ENCODE data around the gene MVD. TPM values are rescaled to one million over a fixed set of nuclear protein-coding genes. Genes with fewer than 3 reads are reported as not detected.

The MVD gene
- total RNA-seq, 1 experiment from 2014 or later = 141 TPM

DNA sequence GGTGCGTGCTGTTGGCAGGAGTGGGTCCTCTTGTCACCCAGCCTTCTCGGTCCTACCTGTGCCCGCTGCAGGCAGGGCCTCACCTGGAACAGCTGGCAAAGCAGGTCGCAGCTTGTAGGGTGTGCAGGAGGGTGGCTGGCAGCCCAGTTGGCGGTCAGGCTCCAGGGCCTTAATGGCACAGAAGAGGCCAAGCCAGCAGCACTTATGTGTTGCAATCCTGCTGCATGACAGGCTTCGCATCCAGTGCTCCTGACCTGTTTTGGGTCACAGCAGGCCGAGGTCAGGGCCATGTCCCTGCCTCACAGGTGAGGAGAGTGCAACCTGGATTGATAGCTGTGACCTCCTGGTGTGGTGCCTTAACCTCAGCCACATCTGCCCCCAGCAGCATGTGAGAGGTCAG is 60.8 kb downstream of the MVD start:
- CTCF ChIA-PET = no interaction called here
- no peak for DNase-seq
- Histone ChIP-seq H3K36me3 (ENCODE audit: control insufficient read depth, insufficient read depth, low read length) (peaks cover 8% of the 10 kb centered on the region), H3K9me3 (no peaks in the 10 kb centered on the region), H3K4me3 (ENCODE audit: low read depth, low read length) (no peak overlapping the region), H3K4me1 (0 out of 2 replicates have a peak, but pooled peaks cover 6% of the 10 kb centered on the region), H3K27me3 (replicated peaks; ENCODE audit: control insufficient read depth, insufficient read depth, low read length) (no peaks in the 10 kb centered on the region)
- no peaks in the 10 kb centered on the region for H3K4me1 Mint-ChIP-seq (ENCODE audit: low read depth, unreplicated experiment)
- H3K4me3 Mint-ChIP-seq (ENCODE audit: unreplicated experiment) = no peak overlapping the region
- POLR2A ChIA-PET = no interaction called here
- H3K9me3 Mint-ChIP-seq (ENCODE audit: unreplicated experiment) = no peaks in the 10 kb centered on the region
- no peak overlapping the region for H3K27ac Mint-ChIP-seq (ENCODE audit: unreplicated experiment)
- intact Hi-C loops (cut with micrococcal nuclease; ENCODE audit: unreplicated experiment) = no loop called here
- BruUV-seq (replicated peaks) = no TSS peak
- H3K27me3 Mint-ChIP-seq (ENCODE audit: insufficient read depth, unreplicated experiment) = no peaks in the 10 kb centered on the region
- TF ChIP-seq CTCF (IDR thresholded peaks at IDR 0.05; ENCODE audit: insufficient read depth in 1 of 2, low read depth in 1 of 2, low read length in 1 of 2, severe bottlenecking in 1 of 2, unreplicated experiment in 1 of 2) = no peak
- H3K36me3 Mint-ChIP-seq (ENCODE audit: insufficient read depth, unreplicated experiment) = peaks cover 75% of the 10 kb centered on the region

Other genes starting within 250 kb of the MVD start
- 24.1 and 25.9 TPM in 2 replicates for gene ZFPM1, start 209.8 kb downstream of the MVD start, total RNA-seq (2022)
- 82.0 and 91.9 TPM in 2 replicates for gene ZC3H18, start 92.7 kb downstream of the MVD start, total RNA-seq (2022)
- gene IL17C, start 24.5 kb downstream of the MVD start, total RNA-seq (2022) = not detected in 2 replicates
- 351 and 377 TPM in 2 replicates for gene CYBA, start 12.0 kb downstream of the MVD start, total RNA-seq (2022)
- gene SNAI3, start 23.4 kb upstream of the MVD start, total RNA-seq (2022) = 3.5 TPM in 2 replicates
- gene RNF166, start 43.3 kb upstream of the MVD start, total RNA-seq (2022) = 37.3 and 40.4 TPM in 2 replicates
- gene CTU2, start 43.4 kb upstream of the MVD start, total RNA-seq (2022) = 44.3 and 54.9 TPM in 2 replicates
- gene PIEZO1, start 122.1 kb upstream of the MVD start, total RNA-seq (2022) = 248 and 284 TPM in 2 replicates
- 97.7 and 98.0 TPM in 2 replicates for gene CDT1, start 140.7 kb upstream of the MVD start, total RNA-seq (2022)
- gene APRT, start 148.8 kb upstream of the MVD start, total RNA-seq (2022) = 251 and 268 TPM in 2 replicates
- gene GALNS, start 193.9 kb upstream of the MVD start, total RNA-seq (2022) = 55.3 and 57.8 TPM in 2 replicates
- gene TRAPPC2L, start 194.0 kb upstream of the MVD start, total RNA-seq (2022) = 179 and 181 TPM in 2 replicates
- not detected in 2 replicates for gene PABPN1L, start 203.6 kb upstream of the MVD start, total RNA-seq (2022)

All from Caco-2 (cell line).